Common myeloid progenitor, CD34-positive (primary cell): ENCODE measurements around the gene KRT35.

ENCODE experiments used
- CTCF ChIA-PET: fragments of 350-600 bp; sonication (Branson Sonifier 250); formaldehyde crosslinking; loops from one replicate; lab custom pipeline; 2021; ENCODE audit warnings: antibody characterized with exemption; lab: Charles Lee
- POLR2A ChIA-PET: fragments of 350-600 bp; sonication (Branson Sonifier 250); formaldehyde crosslinking; loops from one replicate; lab custom pipeline; 2021; ENCODE audit warnings: antibody characterized with exemption; lab: Charles Lee
- DNase-seq, 3 donors: peaks; one replicate each; pipeline versions ENCODE4 v3.0.0 to v3.0.0-alpha.2; 2013
- H3K27ac ChIP-seq, 2 experiments: 1 replicate in 1 of 2; 2 replicates in 1 of 2; pipeline ENCODE4 v1.7.0; 2013; ENCODE audit warnings: inconsistent platforms in 2 of 2, low read length in 2 of 2, mild to moderate bottlenecking in 2 of 2, low read depth in 1 of 2, moderate library complexity in 1 of 2; ENCODE audit not compliant: severe bottlenecking in 2 of 2, insufficient read depth in 1 of 2, poor library complexity in 1 of 2
- H3K27me3 ChIP-seq, 5 experiments: replicated peaks in 2 of 5; 1 replicate in 3 of 5; 2 replicates in 2 of 5; pipeline versions ENCODE4 v1.6.1 to v1.7.0; 2013; ENCODE audit warnings: low read length in 4 of 5, mild to moderate bottlenecking in 2 of 5, moderate library complexity in 2 of 5, inconsistent platforms in 1 of 5; ENCODE audit not compliant: insufficient read depth in 5 of 5, control insufficient read depth in 4 of 5
- H3K36me3 ChIP-seq, 4 experiments: 1 replicate in 2 of 4; 2 replicates in 2 of 4; pipeline versions ENCODE4 v1.6.1 to v1.7.0; 2013; ENCODE audit warnings: low read length in 3 of 4, control low read depth in 1 of 4, mild to moderate bottlenecking in 1 of 4; ENCODE audit not compliant: control insufficient read depth in 4 of 4, insufficient read depth in 4 of 4
- H3K4me1 ChIP-seq, 4 experiments: 1 replicate in 3 of 4; 2 replicates in 1 of 4; pipeline versions ENCODE4 v1.6.1 to v1.7.1; 2013; ENCODE audit warnings: low read length in 3 of 4, mild to moderate bottlenecking in 3 of 4, control low read depth in 1 of 4, inconsistent platforms in 1 of 4, moderate library complexity in 1 of 4; ENCODE audit not compliant: control insufficient read depth in 4 of 4, insufficient read depth in 4 of 4; ENCODE audit errors: control extremely low read depth in 1 of 4
- H3K4me3 ChIP-seq, 7 experiments: 1 replicate in 4 of 7; 2 replicates in 3 of 7; pipeline versions ENCODE4 v1.5.1 to v1.7.0; 2013; ENCODE audit warnings: mild to moderate bottlenecking in 7 of 7, low read length in 6 of 7, moderate library complexity in 6 of 7, inconsistent platforms in 2 of 7, low read depth in 2 of 7, control low read depth in 1 of 7; ENCODE audit not compliant: insufficient read depth in 4 of 7, control insufficient read depth in 1 of 7; ENCODE audit errors: extremely low read depth in 1 of 7
- H3K9me3 ChIP-seq, 5 experiments: 1 replicate in 4 of 5; 2 replicates in 1 of 5; pipeline versions ENCODE4 v1.6.1 to v1.7.1; 2013; ENCODE audit warnings: low read length in 4 of 5, mild to moderate bottlenecking in 2 of 5, inconsistent platforms in 1 of 5, low read depth in 1 of 5, moderate library complexity in 1 of 5; ENCODE audit not compliant: control insufficient read depth in 4 of 5, insufficient read depth in 2 of 5; ENCODE audit errors: control extremely low read depth in 1 of 5
- WGBS: methylation state at CpG from one replicate; pipeline ENCODE4 v1.1.5; 2013; ENCODE audit not compliant: insufficient coverage; 5-methylcytosine and 5-hydroxymethylcytosine counted together

The KRT35 gene

DNA sequence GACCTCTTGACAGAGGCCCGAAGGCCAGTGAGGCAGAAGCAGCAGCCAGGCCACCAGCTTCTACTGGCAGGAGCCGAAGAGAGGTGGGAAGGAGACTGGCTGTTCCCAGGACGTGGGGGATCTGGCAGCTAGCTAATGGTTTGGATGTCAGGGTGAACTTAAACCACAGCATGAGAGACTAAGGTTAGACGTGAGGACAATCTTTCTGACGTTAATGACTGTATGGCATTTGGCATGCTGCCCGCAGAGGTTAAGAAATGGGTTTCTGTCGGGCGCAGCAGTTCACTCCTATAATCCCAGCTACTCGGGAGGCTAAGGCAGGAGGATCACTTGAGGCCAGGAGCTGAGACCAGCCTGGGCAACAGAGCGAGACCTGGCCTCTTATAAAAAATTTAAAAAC, 30.8 kb upstream of the KRT35 start:
- no peak overlapping the region for H3K4me3 ChIP-seq
- H3K27ac ChIP-seq, result no peak overlapping the region
- H3K27me3 ChIP-seq, result peaks cover 0 to under 1% (median 0%) of the 10 kb centered on the region in 5 experiments
- ChIA-PET CTCF (interaction anchor here (0.8 to 1.4 kb wide), 2 partner anchors 19 to 37 kb away, joined by 3 to 4 read pairs; no protein-coding TSS in a partner anchor), POLR2A (no interaction called here)
- no peaks in the 10 kb centered on the region for H3K36me3 ChIP-seq
- H3K9me3 ChIP-seq, result no peaks in the 10 kb centered on the region
- DNase-seq, result no peak
- WGBS, result 96% methylated on average over 7 of the region's 10 CpGs
- peaks cover 0 to 8% (median 4%) of the 10 kb centered on the region in 4 experiments for H3K4me1 ChIP-seq

- H3K4me1 ChIP-seq, result peaks cover 0 to 8% (median 4%) of the 10 kb centered on the region in 4 experiments
- 85% methylated on average over 3 of the region's 4 CpGs for WGBS
- peaks cover 0 to 2% (median 0%) of the 10 kb centered on the region in 5 experiments for H3K27me3 ChIP-seq
- H3K9me3 ChIP-seq, result no peaks in the 10 kb centered on the region
- ChIA-PET CTCF (no interaction called here), POLR2A (no interaction called here)
- H3K27ac ChIP-seq, result no peak overlapping the region
- H3K36me3 ChIP-seq, result no peaks in the 10 kb centered on the region
- no peak for DNase-seq
- no peak overlapping the region for H3K4me3 ChIP-seq
Measured at GRCh38 chr17:41511116-41511515, 30.2 kb upstream of the KRT35 start.

DNA sequence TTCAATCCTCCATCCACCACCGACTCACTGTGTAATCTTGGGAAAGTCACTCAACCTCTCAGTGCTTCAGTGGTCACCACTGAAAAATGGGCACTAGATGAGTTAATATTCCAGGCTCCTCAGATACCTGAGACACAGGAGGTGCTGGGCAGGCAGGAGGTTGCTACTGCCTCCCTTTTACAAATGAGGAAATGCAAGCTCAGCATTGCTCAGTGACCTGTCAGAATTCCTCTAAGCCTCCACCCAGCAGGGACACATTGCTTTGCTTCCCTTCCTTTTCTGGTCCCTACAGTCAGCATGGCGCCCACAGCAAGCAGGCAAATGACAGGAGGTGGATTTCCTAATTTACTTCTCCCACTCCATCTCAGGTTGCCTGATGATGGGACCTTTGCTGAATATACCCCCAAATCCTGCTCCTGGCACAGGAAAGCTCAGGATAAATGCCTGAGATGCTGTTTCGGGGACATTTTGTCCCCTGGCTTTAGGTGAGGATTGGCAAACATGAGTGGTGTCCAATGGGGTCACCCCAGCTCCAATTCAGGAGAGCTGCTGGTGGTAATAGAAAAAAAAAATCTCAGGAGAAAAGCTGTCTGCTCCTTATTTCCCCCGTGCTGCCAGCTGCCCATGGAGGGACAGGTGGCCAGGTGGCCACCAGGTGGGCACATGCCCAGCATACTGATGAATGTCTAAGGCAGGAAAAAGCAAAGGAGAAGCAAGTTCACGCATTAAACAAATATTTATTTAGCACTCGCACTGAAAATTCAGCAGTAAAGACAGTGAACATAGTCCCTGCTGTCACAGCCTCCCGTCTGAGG, 29.5 kb upstream of the KRT35 start:
- no peak for DNase-seq
- Histone ChIP-seq H3K4me3 (no peak overlapping the region), H3K27ac (no peak overlapping the region), H3K4me1 (peaks cover 0 to 8% (median 4%) of the 10 kb centered on the region in 4 experiments), H3K36me3 (no peaks in the 10 kb centered on the region), H3K27me3 (peaks cover 0 to 2% (median 0%) of the 10 kb centered on the region in 5 experiments), H3K9me3 (no peaks in the 10 kb centered on the region)
- ChIA-PET POLR2A (no interaction called here), CTCF (no interaction called here)
- WGBS, result 95% methylated on average over 6 of the region's 7 CpGs

DNA sequence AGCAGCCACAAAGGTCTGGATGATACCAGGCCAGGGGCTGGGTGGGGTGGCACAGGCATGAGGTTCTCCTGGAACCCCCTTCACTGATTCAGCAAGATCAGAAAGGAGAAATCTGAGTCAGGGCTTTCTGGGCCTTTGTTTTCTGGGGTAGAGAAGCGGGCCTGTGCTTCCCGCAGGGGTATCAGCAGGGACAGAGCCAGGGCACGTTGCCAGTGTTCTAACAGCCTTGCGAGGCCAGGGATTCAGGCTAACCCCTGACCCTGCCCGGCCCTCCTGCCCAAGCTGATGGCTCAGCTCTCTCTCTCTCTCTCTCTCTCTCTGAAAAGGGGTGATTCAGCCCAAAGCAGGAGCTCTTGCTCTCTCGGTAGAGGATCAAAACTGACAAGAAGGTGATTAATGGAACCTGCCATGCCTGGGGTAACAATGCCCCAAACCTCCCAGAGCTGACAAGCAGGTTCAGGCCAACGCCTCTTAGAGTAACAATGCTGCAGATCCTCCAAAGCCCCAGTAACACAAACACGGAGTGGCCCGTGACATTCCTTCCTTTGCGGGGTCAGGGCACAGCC, 26.4 kb upstream of the KRT35 start:
- H3K27me3 ChIP-seq, result peaks cover 0 to 2% (median 0%) of the 10 kb centered on the region in 5 experiments
- ChIA-PET POLR2A (no interaction called here), CTCF (no interaction called here)
- H3K4me1 ChIP-seq, result peaks cover 0 to 2% (median 1%) of the 10 kb centered on the region in 4 experiments
- H3K9me3 ChIP-seq, result no peaks in the 10 kb centered on the region
- 74% methylated on average over 7 of the region's 10 CpGs for WGBS
- no peaks in the 10 kb centered on the region for H3K36me3 ChIP-seq
- no peak overlapping the region for H3K27ac ChIP-seq
- no peak for DNase-seq
- no peak overlapping the region for H3K4me3 ChIP-seq

- ChIA-PET CTCF (no interaction called here), POLR2A (no interaction called here)
Measured at GRCh38 chr17:41505809-41506767, 25.1 kb upstream of the KRT35 start.

DNA sequence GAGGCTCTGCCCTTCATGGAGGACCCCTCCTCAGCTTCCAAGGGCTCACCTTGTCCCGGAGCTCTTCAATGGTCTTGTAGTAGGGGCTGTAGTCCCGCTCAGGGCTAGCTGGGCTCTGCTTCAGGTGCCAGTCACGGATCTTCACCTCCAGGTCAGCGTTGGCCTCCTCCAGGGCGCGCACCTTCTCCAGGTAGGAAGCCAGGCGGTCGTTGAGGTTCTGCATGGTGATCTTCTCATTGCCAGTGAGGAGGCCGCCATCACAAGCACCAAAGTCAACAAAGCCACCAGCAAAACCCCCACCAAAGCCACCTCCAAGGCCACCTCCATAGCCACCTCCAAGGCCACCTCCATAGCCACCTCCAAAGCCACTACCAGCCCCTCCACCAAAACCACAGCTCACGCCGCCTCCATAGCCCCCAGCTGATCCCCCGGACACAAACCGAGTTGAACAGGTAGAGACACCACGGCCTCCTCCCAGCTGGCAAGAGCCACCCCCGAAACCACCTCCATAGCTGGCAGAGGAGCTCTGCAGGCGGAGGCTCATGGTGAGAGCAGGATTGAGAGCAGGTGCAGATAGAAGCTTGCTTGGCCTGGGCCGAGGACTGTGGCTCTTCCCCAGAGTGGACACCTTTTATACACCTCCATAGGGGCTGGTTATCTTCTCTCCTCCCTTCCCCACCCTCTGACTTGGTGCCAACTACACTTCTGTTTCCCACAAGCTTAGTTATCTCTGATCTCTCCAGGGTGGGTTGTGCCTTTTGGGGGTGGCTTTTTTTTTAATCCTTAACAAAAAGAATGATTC, 24.3 kb upstream of the KRT35 start, which contains the start of gene KRT13:
TSS of gene KRT13 (minus strand) at position 606 of the 802 bp plus-strand sequence. CDS start at position 544, 62 bp downstream.
- H3K27ac ChIP-seq, result no peak within 1 kb of the TSS
- DNase-seq, result no peak
- no peak within 1 kb of the TSS for H3K4me3 ChIP-seq
- no peaks in the 10 kb centered on the region for H3K9me3 ChIP-seq
- 96% methylated on average over 5 of the region's 17 CpGs for WGBS
- peaks cover 0 to 2% (median 0%) of the 10 kb centered on the region in 5 experiments for H3K27me3 ChIP-seq
- ChIA-PET POLR2A (no interaction called here), CTCF (no interaction called here)
- H3K36me3 ChIP-seq, result no peaks in the 10 kb centered on the region
- H3K4me1 ChIP-seq, result no peaks in the 10 kb centered on the region

More at GRCh38 chr17:41505809-41506767, 25.1 kb upstream of the KRT35 start:
- Histone ChIP-seq H3K27me3 (peaks cover 0 to 2% (median 0%) of the 10 kb centered on the region in 5 experiments), H3K36me3 (no peaks in the 10 kb centered on the region), H3K9me3 (no peaks in the 10 kb centered on the region), H3K27ac (no peak overlapping the region), H3K4me3 (no peak overlapping the region), H3K4me1 (no peaks in the 10 kb centered on the region)
- peak in 1 of 3 donors; percentile 17 for DNase-seq
- WGBS, result 91% methylated on average over 8 of the region's 14 CpGs
